ENCODE data around the gene KCNK2.

DNA sequence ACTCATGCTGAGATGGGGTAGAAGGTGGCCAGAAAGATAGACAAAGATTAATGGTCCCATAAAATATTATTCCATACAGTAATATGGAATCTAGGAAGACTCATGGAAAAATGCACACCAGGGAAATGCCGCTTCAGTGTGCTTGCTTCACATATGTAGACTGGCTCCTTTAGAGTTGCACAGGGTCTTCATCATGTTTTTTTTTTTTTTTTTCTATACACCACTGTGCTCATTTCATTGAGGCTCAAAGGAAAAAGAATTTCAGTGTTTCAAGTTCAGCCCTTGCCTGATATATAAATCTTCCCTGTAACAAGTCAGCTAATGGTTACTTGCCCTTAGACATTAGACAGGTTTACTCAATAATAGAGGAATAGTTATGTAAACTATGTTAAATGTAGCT is 33.2 kb downstream of the KCNK2 start:
- TF ChIP-seq, protein P1, sequence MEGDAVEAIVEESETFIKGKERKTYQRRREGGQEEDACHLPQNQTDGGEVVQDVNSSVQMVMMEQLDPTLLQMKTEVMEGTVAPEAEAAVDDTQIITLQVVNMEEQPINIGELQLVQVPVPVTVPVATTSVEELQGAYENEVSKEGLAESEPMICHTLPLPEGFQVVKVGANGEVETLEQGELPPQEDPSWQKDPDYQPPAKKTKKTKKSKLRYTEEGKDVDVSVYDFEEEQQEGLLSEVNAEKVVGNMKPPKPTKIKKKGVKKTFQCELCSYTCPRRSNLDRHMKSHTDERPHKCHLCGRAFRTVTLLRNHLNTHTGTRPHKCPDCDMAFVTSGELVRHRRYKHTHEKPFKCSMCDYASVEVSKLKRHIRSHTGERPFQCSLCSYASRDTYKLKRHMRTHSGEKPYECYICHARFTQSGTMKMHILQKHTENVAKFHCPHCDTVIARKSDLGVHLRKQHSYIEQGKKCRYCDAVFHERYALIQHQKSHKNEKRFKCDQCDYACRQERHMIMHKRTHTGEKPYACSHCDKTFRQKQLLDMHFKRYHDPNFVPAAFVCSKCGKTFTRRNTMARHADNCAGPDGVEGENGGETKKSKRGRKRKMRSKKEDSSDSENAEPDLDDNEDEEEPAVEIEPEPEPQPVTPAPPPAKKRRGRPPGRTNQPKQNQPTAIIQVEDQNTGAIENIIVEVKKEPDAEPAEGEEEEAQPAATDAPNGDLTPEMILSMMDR (conservative IDR thresholded peaks at IDR 0.05; ENCODE audit: low read depth in 2 of 2): no peak
- TF ChIP-seq, protein P2, sequence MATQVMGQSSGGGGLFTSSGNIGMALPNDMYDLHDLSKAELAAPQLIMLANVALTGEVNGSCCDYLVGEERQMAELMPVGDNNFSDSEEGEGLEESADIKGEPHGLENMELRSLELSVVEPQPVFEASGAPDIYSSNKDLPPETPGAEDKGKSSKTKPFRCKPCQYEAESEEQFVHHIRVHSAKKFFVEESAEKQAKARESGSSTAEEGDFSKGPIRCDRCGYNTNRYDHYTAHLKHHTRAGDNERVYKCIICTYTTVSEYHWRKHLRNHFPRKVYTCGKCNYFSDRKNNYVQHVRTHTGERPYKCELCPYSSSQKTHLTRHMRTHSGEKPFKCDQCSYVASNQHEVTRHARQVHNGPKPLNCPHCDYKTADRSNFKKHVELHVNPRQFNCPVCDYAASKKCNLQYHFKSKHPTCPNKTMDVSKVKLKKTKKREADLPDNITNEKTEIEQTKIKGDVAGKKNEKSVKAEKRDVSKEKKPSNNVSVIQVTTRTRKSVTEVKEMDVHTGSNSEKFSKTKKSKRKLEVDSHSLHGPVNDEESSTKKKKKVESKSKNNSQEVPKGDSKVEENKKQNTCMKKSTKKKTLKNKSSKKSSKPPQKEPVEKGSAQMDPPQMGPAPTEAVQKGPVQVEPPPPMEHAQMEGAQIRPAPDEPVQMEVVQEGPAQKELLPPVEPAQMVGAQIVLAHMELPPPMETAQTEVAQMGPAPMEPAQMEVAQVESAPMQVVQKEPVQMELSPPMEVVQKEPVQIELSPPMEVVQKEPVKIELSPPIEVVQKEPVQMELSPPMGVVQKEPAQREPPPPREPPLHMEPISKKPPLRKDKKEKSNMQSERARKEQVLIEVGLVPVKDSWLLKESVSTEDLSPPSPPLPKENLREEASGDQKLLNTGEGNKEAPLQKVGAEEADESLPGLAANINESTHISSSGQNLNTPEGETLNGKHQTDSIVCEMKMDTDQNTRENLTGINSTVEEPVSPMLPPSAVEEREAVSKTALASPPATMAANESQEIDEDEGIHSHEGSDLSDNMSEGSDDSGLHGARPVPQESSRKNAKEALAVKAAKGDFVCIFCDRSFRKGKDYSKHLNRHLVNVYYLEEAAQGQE (IDR thresholded peaks at IDR 0.05; ENCODE audit: unreplicated experiment): no peak
- TF ChIP-seq EZH2phosphoT487 (IDR thresholded peaks at IDR 0.05; ENCODE audit: unreplicated experiment): no peak
- no peak for TF ChIP-seq POLR2AphosphoS5 (IDR thresholded peaks at IDR 0.05; ENCODE audit: low read depth)
- no peak for TF ChIP-seq EZH2 (IDR thresholded peaks at IDR 0.05; ENCODE audit: low read depth, unreplicated experiment)
- no peak for TF ChIP-seq ZNF331 (CRISPR knock-in tag; IDR thresholded peaks at IDR 0.05; ENCODE audit: low read depth)
- no peak for TF ChIP-seq JUNB (IDR thresholded peaks at IDR 0.05; ENCODE audit: unreplicated experiment)
- TF ChIP-seq, protein P3, sequence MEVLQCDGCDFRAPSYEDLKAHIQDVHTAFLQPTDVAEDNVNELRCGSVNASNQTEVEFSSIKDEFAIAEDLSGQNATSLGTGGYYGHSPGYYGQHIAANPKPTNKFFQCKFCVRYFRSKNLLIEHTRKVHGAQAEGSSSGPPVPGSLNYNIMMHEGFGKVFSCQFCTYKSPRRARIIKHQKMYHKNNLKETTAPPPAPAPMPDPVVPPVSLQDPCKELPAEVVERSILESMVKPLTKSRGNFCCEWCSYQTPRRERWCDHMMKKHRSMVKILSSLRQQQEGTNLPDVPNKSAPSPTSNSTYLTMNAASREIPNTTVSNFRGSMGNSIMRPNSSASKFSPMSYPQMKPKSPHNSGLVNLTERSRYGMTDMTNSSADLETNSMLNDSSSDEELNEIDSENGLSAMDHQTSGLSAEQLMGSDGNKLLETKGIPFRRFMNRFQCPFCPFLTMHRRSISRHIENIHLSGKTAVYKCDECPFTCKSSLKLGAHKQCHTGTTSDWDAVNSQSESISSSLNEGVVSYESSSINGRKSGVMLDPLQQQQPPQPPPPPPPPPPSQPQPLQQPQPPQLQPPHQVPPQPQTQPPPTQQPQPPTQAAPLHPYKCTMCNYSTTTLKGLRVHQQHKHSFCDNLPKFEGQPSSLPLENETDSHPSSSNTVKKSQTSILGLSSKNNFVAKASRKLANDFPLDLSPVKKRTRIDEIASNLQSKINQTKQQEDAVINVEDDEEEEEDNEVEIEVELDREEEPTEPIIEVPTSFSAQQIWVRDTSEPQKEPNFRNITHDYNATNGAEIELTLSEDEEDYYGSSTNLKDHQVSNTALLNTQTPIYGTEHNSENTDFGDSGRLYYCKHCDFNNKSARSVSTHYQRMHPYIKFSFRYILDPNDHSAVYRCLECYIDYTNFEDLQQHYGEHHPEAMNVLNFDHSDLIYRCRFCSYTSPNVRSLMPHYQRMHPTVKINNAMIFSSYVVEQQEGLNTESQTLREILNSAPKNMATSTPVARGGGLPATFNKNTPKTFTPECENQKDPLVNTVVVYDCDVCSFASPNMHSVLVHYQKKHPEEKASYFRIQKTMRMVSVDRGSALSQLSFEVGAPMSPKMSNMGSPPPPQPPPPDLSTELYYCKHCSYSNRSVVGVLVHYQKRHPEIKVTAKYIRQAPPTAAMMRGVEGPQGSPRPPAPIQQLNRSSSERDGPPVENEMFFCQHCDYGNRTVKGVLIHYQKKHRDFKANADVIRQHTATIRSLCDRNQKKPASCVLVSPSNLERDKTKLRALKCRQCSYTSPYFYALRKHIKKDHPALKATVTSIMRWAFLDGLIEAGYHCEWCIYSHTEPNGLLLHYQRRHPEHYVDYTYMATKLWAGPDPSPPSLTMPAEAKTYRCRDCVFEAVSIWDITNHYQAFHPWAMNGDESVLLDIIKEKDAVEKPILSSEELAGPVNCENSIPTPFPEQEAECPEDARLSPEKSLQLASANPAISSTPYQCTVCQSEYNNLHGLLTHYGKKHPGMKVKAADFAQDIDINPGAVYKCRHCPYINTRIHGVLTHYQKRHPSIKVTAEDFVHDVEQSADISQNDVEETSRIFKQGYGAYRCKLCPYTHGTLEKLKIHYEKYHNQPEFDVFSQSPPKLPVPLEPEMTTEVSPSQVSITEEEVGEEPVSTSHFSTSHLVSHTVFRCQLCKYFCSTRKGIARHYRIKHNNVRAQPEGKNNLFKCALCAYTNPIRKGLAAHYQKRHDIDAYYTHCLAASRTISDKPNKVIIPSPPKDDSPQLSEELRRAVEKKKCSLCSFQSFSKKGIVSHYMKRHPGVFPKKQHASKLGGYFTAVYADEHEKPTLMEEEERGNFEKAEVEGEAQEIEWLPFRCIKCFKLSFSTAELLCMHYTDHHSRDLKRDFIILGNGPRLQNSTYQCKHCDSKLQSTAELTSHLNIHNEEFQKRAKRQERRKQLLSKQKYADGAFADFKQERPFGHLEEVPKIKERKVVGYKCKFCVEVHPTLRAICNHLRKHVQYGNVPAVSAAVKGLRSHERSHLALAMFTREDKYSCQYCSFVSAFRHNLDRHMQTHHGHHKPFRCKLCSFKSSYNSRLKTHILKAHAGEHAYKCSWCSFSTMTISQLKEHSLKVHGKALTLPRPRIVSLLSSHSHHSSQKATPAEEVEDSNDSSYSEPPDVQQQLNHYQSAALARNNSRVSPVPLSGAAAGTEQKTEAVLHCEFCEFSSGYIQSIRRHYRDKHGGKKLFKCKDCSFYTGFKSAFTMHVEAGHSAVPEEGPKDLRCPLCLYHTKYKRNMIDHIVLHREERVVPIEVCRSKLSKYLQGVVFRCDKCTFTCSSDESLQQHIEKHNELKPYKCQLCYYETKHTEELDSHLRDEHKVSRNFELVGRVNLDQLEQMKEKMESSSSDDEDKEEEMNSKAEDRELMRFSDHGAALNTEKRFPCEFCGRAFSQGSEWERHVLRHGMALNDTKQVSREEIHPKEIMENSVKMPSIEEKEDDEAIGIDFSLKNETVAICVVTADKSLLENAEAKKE (CRISPR knock-in tag; IDR thresholded peaks at IDR 0.05): no peak
- TF ChIP-seq STAT1 (IDR thresholded peaks at IDR 0.05; ENCODE audit: unreplicated experiment): no peak
- TF ChIP-seq CREB1 (CRISPR knock-in tag; IDR thresholded peaks at IDR 0.05; ENCODE audit: low read depth): no peak
- TF ChIP-seq ZNF114 (CRISPR knock-in tag; IDR thresholded peaks at IDR 0.05): no peak
- TF ChIP-seq, protein P4, sequence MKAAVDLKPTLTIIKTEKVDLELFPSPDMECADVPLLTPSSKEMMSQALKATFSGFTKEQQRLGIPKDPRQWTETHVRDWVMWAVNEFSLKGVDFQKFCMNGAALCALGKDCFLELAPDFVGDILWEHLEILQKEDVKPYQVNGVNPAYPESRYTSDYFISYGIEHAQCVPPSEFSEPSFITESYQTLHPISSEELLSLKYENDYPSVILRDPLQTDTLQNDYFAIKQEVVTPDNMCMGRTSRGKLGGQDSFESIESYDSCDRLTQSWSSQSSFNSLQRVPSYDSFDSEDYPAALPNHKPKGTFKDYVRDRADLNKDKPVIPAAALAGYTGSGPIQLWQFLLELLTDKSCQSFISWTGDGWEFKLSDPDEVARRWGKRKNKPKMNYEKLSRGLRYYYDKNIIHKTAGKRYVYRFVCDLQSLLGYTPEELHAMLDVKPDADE (IDR thresholded peaks at IDR 0.05): no peak
- TF ChIP-seq NANOG (IDR thresholded peaks at IDR 0.05; ENCODE audit: borderline replicate concordance): no peak

All from GM23338 (cell line).